Upper lobe of left lung (tissue), 6 donors: ENCODE measurements around the gene RPL37. TPM values are rescaled to one million over a fixed set of nuclear protein-coding genes. Genes with fewer than 3 reads are reported as not detected.
"Not testable (repeated sequence)": the region's sequence is repeated elsewhere in the genome, so short reads cannot be mapped to it uniquely, and the experiment has no call there.

Experiments
- ATAC-seq, 2 donors: fragments of 200-7000 bp; cut with Tn5 transposase; one replicate each; pipeline ENCODE4 v1.9.1; 2022; ENCODE audit warnings: mild to moderate bottlenecking in 2 of 2, moderate library complexity in 2 of 2; ENCODE audit not compliant: low FRiP score in 2 of 2
- DNase-seq, 2 donors: peaks; one replicate each; pipeline ENCODE4 v3.0.0-alpha.2; 2019 to 2020
- H3K27ac ChIP-seq, 4 donors: fragments of 200-600 bp; sonication (generic); one replicate each; pipeline ENCODE4 v1.5.1; 2016 to 2019
- H3K27me3 ChIP-seq, 4 donors: fragments of 200-600 bp; sonication (generic); one replicate each; pipeline ENCODE4 v1.5.1; 2017 to 2019
- H3K36me3 ChIP-seq, 4 donors: fragments of 200-600 bp; sonication (generic); one replicate each; pipeline ENCODE4 v1.5.1; 2016 to 2019
- H3K4me1 ChIP-seq, 4 donors: fragments of 200-600 bp; sonication (generic); one replicate each; pipeline ENCODE4 v1.5.1; 2018 to 2019
- H3K4me3 ChIP-seq, 4 donors: fragments of 200-600 bp; sonication (generic); one replicate each; pipeline ENCODE4 v1.5.1; 2017 to 2019; ENCODE audit warnings: mild to moderate bottlenecking in 2 of 4, moderate library complexity in 1 of 4
- H3K9me3 ChIP-seq, 4 donors: fragments of 200-600 bp; sonication (generic); one replicate each; pipeline ENCODE4 v1.5.1; 2018 to 2019
- EP300 ChIP-seq, 4 donors: sonication (generic); formaldehyde crosslinking; IDR thresholded peaks; one replicate each; pipeline ENCODE4 v1.5.1; 2017; ENCODE audit warnings: antibody characterized with exemption in 4 of 4, control low read depth in 2 of 4
- POLR2A ChIP-seq, 4 donors: fragments of 450-650 bp; IDR thresholded peaks; one replicate each; pipeline ENCODE4 v1.5.1; 2016 to 2017; ENCODE audit warnings: antibody characterized with exemption in 4 of 4, mild to moderate bottlenecking in 2 of 4
- POLR2AphosphoS5 ChIP-seq, 2 donors: sonication (generic); formaldehyde crosslinking; IDR thresholded peaks; one replicate each; pipeline ENCODE4 v1.5.1; 2017; ENCODE audit warnings: antibody characterized with exemption in 2 of 2
- WGBS, 2 donors: methylation state at CpG; one replicate each; pipeline ENCODE4 v1.1.5; 2017 to 2018; 5-methylcytosine and 5-hydroxymethylcytosine counted together
- total RNA-seq, 6 donors: library from RNA; depleted of rRNA in 4 of 6; stranded (reverse); fragments of >200 nt in 4 of 6; gene quantifications; one replicate each; pipeline versions ENCODE4 v1.1.0 to v1.2.1, GENCODE V29; 2016 to 2021
- TF ChIP-seq, protein P1 (sequence below), 6 experiments: fragments of 450-650 bp in 4 of 6; fragments of 200-600 bp in 2 of 6; sonication (generic) in 2 of 6; IDR thresholded peaks; one replicate each; pipeline ENCODE4 v1.5.1; 2016 to 2019; ENCODE audit warnings: antibody characterized with exemption in 6 of 6
- donor health status: DM: no; HTN: no; CAD: no; lungs with moderate emphysema.
- donor health status: DM: no; HTN: yes; CAD: no; lungs with severe emphysema.

Gene RPL37
- total RNA-seq, 6 donors from 2014 or later, result 115 to 977 (median 185) TPM

DNA sequence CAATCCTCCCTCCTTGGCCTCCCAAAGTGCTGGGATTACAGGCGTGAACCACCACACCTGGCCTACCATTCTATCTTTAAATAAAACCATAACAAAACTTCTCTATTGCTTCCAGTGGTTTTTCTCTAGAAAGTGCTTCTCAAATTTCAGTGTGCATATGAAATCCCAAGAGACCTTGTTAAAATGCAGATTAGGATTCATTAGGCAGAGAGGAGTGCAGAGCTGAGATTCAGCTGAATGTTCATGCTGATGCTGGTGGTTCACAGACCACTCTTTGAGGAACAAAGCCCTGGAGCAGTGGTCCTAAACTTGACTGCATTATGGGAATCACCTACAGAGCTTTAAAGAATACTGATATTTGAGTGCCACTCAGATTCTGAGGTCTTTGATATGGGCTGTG is 34.4 kb upstream of the RPL37 start:
- Histone ChIP-seq H3K27ac (no peak overlapping the region), H3K27me3 (no peaks in the 10 kb centered on the region), H3K9me3 (peaks cover 0 to 5% (median 1%) of the 10 kb centered on the region in 4 donors), H3K36me3 (no peaks in the 10 kb centered on the region), H3K4me3 (no peak overlapping the region), H3K4me1 (no peaks in the 10 kb centered on the region)
- TF ChIP-seq POLR2AphosphoS5 (IDR thresholded peaks at IDR 0.05) (no peak), POLR2A (IDR thresholded peaks at IDR 0.05) (no peak), EP300 (IDR thresholded peaks at IDR 0.05) (no peak)
- TF ChIP-seq, protein P1, sequence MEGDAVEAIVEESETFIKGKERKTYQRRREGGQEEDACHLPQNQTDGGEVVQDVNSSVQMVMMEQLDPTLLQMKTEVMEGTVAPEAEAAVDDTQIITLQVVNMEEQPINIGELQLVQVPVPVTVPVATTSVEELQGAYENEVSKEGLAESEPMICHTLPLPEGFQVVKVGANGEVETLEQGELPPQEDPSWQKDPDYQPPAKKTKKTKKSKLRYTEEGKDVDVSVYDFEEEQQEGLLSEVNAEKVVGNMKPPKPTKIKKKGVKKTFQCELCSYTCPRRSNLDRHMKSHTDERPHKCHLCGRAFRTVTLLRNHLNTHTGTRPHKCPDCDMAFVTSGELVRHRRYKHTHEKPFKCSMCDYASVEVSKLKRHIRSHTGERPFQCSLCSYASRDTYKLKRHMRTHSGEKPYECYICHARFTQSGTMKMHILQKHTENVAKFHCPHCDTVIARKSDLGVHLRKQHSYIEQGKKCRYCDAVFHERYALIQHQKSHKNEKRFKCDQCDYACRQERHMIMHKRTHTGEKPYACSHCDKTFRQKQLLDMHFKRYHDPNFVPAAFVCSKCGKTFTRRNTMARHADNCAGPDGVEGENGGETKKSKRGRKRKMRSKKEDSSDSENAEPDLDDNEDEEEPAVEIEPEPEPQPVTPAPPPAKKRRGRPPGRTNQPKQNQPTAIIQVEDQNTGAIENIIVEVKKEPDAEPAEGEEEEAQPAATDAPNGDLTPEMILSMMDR (IDR thresholded peaks at IDR 0.05), result no peak
- WGBS, 2 donors, result 84 to 100% methylated on average over 1 of the region's 1 CpG
- DNase-seq (no peak), ATAC-seq (no peak)

DNA sequence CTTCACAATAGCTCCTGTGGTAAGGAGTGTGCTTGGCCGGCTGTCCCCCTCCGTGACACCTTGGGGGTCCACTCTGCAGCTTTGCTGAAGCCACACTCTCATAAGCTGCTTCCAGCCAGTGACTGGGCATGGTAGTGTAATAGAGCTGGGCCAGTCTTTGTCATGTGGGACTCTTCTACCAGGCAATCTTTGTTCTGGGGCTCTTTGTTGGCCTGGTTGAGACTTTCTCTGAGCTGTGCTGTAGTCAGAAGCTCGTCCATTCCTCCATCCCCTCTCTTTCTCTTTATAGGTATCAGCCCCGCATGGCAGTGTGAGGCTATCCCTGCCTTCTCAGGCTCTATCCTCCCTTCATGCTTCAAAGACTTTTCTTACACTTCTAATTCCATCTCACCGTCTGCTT is 31.8 kb upstream of the RPL37 start:
- Histone ChIP-seq H3K4me1 (no peaks in the 10 kb centered on the region), H3K4me3 (no peak overlapping the region), H3K36me3 (no peaks in the 10 kb centered on the region), H3K27me3 (no peaks in the 10 kb centered on the region), H3K27ac (no peak overlapping the region), H3K9me3 (peaks cover 0 to 5% (median 1%) of the 10 kb centered on the region in 4 donors)
- 83 to 88% methylated on average over 4 to 5 of the region's 5 CpGs for WGBS, 2 donors
- ATAC-seq (no peak), DNase-seq (no peak)
- TF ChIP-seq, protein P1 (IDR thresholded peaks at IDR 0.05), result no peak
- no peak for TF ChIP-seq EP300 (IDR thresholded peaks at IDR 0.05)
- no peak for TF ChIP-seq POLR2AphosphoS5 (IDR thresholded peaks at IDR 0.05)

DNA sequence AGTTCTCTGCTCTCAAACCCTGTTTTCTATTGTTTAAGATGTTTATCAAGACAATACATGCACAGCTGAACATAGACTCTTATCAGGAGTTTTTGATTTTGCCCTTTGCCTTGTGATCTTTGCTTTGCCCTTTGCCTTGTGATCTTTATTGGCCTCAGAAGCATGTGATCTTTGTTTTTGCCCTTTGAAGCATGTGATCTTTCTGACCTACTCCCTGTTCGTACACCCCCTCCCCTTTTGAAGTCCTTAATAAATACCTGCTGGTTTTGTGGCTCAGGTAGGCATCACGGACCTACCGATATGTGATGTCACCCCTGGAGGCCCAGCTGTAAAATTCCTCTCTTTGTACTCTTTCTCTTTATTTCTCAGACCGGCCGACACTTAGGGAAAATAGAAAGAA is 30.0 kb upstream of the RPL37 start:
- 93 to 95% methylated on average over 5 of the region's 5 CpGs for WGBS, 2 donors
- not testable (repeated sequence) for H3K4me3 ChIP-seq, H3K27me3 ChIP-seq, ATAC-seq, H3K4me1 ChIP-seq, H3K36me3 ChIP-seq, H3K27ac ChIP-seq, DNase-seq, H3K9me3 ChIP-seq

DNA sequence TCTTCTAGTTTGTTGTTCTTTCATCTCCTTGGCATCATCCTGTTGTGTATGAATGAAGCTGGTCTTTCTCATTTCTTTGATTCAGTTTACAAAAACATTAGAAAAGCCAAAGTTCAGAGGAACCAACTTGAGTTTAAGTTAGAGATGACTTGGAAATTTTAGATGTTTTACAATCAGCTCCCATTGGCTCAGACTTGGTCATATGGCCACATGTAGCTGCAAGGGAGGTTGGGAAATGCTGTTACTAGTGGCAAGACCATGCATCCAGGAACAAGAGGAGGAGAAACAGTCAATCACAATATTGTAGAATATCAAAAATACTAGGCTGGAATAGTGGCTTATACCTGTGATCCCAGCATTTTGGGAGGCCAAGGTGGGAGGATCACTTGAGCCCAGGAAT is 25.7 kb upstream of the RPL37 start:
- TF ChIP-seq POLR2A (IDR thresholded peaks at IDR 0.05), result no peak
- TF ChIP-seq, protein P1 (IDR thresholded peaks at IDR 0.05), result no peak
- no peak for TF ChIP-seq EP300 (IDR thresholded peaks at IDR 0.05)
- TF ChIP-seq POLR2AphosphoS5 (IDR thresholded peaks at IDR 0.05), result no peak
- H3K27ac ChIP-seq, result no peak overlapping the region
- DNase-seq (no peak), ATAC-seq (no peak)
- peaks cover 0 to 5% (median 1%) of the 10 kb centered on the region in 4 donors for H3K36me3 ChIP-seq
- no peaks in the 10 kb centered on the region for H3K27me3 ChIP-seq
- H3K4me1 ChIP-seq, result no peaks in the 10 kb centered on the region
- H3K9me3 ChIP-seq, result peaks cover 0 to 5% (median 1%) of the 10 kb centered on the region in 4 donors
- H3K4me3 ChIP-seq, result no peak overlapping the region

DNA sequence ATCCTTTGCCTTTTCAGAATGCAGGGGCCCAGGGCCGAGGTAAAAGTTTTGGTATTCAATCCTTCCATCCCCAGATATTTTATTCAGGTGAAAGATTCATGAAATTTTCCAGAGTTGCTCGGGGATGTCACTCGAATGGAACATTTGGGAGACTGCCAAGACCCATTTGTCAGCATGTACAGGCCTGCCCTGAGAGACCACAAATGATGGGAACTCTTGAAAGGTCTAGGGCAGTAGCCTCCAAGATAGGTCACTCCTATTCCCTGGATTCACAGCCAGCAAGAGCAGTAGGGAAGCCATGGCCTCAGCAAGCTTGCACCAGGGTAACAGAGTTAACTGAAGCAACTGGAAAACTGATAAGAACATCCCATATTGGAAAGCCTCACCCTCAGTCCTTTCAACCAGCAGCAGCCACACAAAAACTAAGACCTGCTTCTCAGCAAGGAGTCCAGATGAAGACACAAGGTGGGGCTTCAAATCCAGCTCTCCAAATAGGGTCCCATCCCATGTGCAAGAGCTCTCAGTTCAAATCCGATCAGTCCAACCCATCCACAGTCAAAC is 18.7 kb upstream of the RPL37 start:
- H3K4me1 ChIP-seq, result no peaks in the 10 kb centered on the region
- peak in 1 of 2 donors; percentile 57 for ATAC-seq
- H3K27me3 ChIP-seq, result no peaks in the 10 kb centered on the region
- H3K27ac ChIP-seq, result no peak overlapping the region
- TF ChIP-seq POLR2AphosphoS5 (IDR thresholded peaks at IDR 0.05) (no peak), POLR2A (IDR thresholded peaks at IDR 0.05) (no peak), EP300 (IDR thresholded peaks at IDR 0.05) (no peak)
- TF ChIP-seq, protein P1 (IDR thresholded peaks at IDR 0.05), result no peak
- DNase-seq, result no peak
- no peaks in the 10 kb centered on the region for H3K9me3 ChIP-seq
- WGBS, 2 donors, result 87 to 90% methylated on average over 4 of the region's 4 CpGs
- peaks cover 0 to 51% (median 17%) of the 10 kb centered on the region in 4 donors for H3K36me3 ChIP-seq
- no peak overlapping the region for H3K4me3 ChIP-seq
